Activated CD8-positive, alpha-beta memory T cell treated with anti-CD3 and anti-CD28 coated beads for 36 hours (primary cell): ENCODE data around the gene RNF31. TPM values are rescaled to one million over a fixed set of nuclear protein-coding genes. Genes with fewer than 3 reads are reported as not detected.

Experiments
- CTCF ChIA-PET: fragments of 350-600 bp; sonication (Branson Sonifier 250); formaldehyde crosslinking; loops from one replicate; lab custom pipeline; 2021; ENCODE audit warnings: antibody characterized with exemption; lab: Charles Lee
- POLR2A ChIA-PET: fragments of 350-600 bp; sonication (Branson Sonifier 250); formaldehyde crosslinking; loops from one replicate; lab custom pipeline; 2021; ENCODE audit warnings: antibody characterized with exemption; lab: Charles Lee
- total RNA-seq, 2 experiments: library from RNA; stranded (reverse); gene quantifications; one replicate each; pipeline ENCODE4 v1.2.3, GENCODE V29; 2021

The RNF31 gene
- total RNA-seq, 2 experiments from 2014 or later, result 75.5 to 80.8 TPM

GRCh38 chr14:24160850-24161804 is 13.8 kb downstream of the RNF31 start, which contains the start of gene IRF9:
Gene IRF9 (plus strand): TSS chr14:24161265. CDS start chr14:24162145, 880 bp downstream.
- CTCF ChIA-PET, result interaction anchor here (0.6 to 3.5 kb wide), 34 partner anchors 9 to 184 kb away, joined by 3 to 34 read pairs (median 5); partner anchors contain the start of genes CHMP4A, DCAF11, EMC9 and GMPR2
- POLR2A ChIA-PET, result interaction anchor here (0.9 to 3.4 kb wide), 12 partner anchors 9 to 53 kb away, joined by 3 to 19 read pairs (median 8); partner anchors contain the start of genes CHMP4A, DCAF11, EMC9 and IPO4

- ChIA-PET POLR2A (interaction anchor here (0.6 to 3.4 kb wide), 6 partner anchors 11 to 52 kb away, joined by 3 to 19 read pairs (median 9); partner anchors contain the start of genes CHMP4A, IPO4, PSME1 and REC8), CTCF (interaction anchor here (0.7 to 3.5 kb wide), 14 partner anchors 11 to 136 kb away, joined by 3 to 34 read pairs (median 6); partner anchors contain the start of genes EMC9, PCK2, PSME1 and RNF31)
These were observed 14.8 kb downstream of the RNF31 start for GRCh38 chr14:24162093-24162492.

DNA sequence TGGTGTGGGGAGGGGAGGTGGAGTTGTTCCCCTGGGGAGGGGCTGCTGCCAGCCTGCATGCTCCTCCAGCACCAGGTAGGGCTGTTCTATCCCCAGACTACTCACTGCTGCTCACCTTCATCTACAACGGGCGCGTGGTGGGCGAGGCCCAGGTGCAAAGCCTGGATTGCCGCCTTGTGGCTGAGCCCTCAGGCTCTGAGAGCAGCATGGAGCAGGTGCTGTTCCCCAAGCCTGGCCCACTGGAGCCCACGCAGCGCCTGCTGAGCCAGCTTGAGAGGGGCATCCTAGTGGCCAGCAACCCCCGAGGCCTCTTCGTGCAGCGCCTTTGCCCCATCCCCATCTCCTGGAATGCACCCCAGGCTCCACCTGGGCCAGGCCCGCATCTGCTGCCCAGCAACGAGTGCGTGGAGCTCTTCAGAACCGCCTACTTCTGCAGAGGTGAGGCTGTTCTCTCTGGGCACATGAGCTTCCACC is 17.3 kb downstream of the RNF31 start:
- ChIA-PET CTCF (interaction anchor here (1.1 to 1.6 kb wide), 3 partner anchors 11 to 74 kb away, joined by 3 read pairs; no protein-coding TSS in a partner anchor), POLR2A (interaction anchor here (1.7 kb wide), 1 partner anchor 16 kb away, joined by 5 read pairs; no protein-coding TSS in a partner anchor)

GRCh38 chr14:24165785-24166184 is 18.5 kb downstream of the RNF31 start:
- ChIA-PET POLR2A (interaction anchor here (1.0 kb wide), 1 partner anchor 14 kb away, joined by 3 read pairs; no protein-coding TSS in a partner anchor), CTCF (interaction anchor here (1.1 to 1.6 kb wide), 2 partner anchors 14 to 76 kb away, joined by 3 read pairs; no protein-coding TSS in a partner anchor)

DNA sequence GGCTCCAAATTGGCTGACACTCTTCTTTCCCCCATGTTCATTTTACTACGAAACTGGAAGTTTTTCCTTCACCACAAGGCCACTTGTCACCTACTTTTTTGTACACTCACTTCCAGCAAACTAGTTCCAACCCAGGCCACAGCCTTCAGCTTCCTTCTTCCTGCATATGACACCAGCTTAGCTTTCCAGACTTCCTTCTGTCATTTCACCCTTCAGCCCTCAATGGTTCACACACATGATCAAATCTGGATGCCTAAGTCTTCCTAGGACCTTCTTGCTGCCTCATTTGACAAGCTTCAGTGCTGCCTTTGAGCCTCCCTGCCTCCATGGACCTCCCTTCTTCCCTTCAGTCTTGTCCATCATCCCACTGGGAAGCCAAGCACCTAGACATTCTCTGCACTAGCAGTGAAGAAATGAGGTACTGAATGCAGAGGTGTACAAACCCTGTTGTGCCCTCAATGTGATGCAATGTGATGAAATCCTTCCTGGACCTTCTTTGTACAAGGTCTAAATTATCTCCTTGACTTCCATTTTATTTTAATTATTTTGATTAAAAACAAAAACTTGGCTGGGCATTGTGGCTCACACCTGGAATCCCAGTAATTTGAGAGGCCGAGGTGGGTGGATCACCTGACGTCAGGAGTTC is 20.3 kb downstream of the RNF31 start:
- ChIA-PET CTCF (no interaction called here), POLR2A (no interaction called here)

- CTCF ChIA-PET, result interaction anchor here (1.9 kb wide), 2 partner anchors 11 to 63 kb away, joined by 4 to 9 read pairs; partner anchors contain the start of gene IRF9
- POLR2A ChIA-PET, result interaction anchor here (1.6 to 2.4 kb wide), 2 partner anchors 10 to 11 kb away, joined by 7 to 9 read pairs; partner anchors contain the start of gene IRF9
These were observed 24.3 kb downstream of the RNF31 start, which contains the start of gene REC8 for GRCh38 chr14:24171422-24172260. Gene REC8 (plus strand): TSS chr14:24172080. CDS start chr14:24172553, 473 bp downstream.

- CTCF ChIA-PET, result interaction anchor here (1.3 to 1.9 kb wide), 4 partner anchors 11 to 63 kb away, joined by 3 to 9 read pairs (median 6); partner anchors contain the start of genes IRF9 and MDP1
- POLR2A ChIA-PET, result interaction anchor here (1.3 to 2.4 kb wide), 2 partner anchors 11 to 41 kb away, joined by 5 to 9 read pairs; partner anchors contain the start of genes CHMP4A and IRF9
These were observed 25.1 kb downstream of the RNF31 start for GRCh38 chr14:24172261-24172860.

GRCh38 chr14:24172871-24173281 is 25.6 kb downstream of the RNF31 start:
- CTCF ChIA-PET, result interaction anchor here (0.8 to 1.6 kb wide), 4 partner anchors 12 to 219 kb away, joined by 3 to 7 read pairs (median 3); partner anchors contain the start of genes DHRS4, IRF9 and MDP1
- POLR2A ChIA-PET, result interaction anchor here (0.5 to 2.4 kb wide), 3 partner anchors 12 to 40 kb away, joined by 4 to 9 read pairs (median 5); partner anchors contain the start of genes CHMP4A and IRF9

DNA sequence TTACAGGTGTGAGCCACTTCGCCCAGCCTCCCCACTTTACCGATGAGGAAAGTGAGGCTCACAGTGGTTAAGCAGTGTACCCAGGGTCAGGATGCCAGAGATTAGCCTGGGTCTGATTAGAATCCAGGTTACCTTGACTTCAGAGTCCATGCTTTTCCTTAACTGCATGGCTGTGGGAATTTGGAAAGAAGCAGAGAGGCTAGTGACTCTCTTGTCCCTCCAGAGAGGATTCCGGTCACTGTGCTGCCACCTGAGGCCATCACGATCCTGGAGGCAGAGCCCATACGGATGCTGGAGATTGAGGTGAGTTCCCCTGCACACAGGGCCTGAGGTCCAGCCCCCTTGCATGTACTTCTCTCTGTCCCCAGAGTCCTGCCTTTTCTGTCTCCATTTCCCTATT is 29.3 kb downstream of the RNF31 start:
- ChIA-PET POLR2A (interaction anchor here (0.7 kb wide), 1 partner anchor 1145 kb away, joined by 4 read pairs; no protein-coding TSS in a partner anchor), CTCF (interaction anchor here (0.7 to 1.2 kb wide), 2 partner anchors 15 to 20 kb away, joined by 3 read pairs; partner anchors contain the start of gene IRF9)

GRCh38 chr14:24177041-24177825 is 29.9 kb downstream of the RNF31 start:
- ChIA-PET POLR2A (no interaction called here), CTCF (interaction anchor here (1.2 kb wide), 1 partner anchor 16 kb away, joined by 3 read pairs; the partner anchor contains the start of gene IRF9)

DNA sequence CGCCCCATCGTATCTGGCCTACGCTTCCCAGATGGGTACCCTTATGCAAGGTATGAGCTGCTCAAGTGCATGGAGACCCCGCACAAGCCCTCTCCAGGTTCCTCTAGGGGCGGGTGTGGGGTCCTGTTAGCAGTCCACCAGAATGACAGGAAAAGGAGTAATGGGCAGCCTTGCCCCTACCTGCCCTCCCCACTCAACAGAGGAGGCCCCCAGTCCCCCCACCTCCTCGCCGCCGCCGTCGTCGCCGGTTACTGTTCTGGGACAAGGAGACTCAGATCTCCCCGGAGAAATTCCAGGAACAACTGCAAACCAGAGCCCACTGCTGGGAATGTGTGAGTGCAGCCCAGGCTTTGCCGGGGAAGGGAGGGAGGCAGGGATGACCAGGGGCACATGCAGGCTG is 30.6 kb downstream of the RNF31 start:
- ChIA-PET POLR2A (no interaction called here), CTCF (no interaction called here)

DNA sequence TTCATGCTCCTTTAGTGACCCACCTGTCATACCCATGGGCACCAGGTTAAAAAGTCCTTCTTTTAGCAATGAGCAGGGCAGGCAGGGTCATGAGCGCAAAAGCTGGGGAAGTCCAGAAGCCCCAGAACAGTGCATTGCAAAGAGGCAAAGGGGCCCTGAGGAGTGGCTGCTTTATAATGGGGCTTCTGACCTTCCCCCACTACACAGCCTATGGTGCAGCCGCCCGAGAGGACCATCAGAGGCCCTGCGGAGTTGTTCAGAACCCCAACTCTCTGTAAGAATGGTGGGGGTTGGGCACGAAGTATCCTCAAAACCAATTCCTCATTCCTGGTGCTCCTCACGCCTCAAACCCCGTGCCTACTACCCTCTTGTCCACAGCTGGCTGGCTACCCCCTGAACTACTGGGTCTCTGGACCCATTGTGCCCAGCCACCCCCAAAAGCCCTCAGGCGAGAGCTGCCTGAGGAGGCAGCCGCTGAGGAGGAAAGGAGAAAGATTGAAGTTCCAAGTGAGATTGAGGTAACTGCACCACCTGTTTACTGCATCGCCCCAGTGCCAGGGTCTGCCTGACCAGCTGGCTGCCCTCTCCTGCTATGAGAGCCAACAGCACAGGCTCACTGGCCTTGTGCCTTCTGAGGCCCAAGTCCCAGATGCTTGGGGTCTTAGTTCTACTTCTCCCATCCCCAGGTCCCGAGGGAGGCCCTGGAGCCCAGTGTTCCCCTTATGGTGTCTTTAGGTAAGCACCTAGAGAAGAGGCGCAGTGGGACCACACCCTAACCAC is 31.3 kb downstream of the RNF31 start:
- ChIA-PET CTCF (interaction anchor here (1.6 kb wide), 1 partner anchor 17 kb away, joined by 5 read pairs; the partner anchor contains the start of gene IRF9), POLR2A (no interaction called here)

DNA sequence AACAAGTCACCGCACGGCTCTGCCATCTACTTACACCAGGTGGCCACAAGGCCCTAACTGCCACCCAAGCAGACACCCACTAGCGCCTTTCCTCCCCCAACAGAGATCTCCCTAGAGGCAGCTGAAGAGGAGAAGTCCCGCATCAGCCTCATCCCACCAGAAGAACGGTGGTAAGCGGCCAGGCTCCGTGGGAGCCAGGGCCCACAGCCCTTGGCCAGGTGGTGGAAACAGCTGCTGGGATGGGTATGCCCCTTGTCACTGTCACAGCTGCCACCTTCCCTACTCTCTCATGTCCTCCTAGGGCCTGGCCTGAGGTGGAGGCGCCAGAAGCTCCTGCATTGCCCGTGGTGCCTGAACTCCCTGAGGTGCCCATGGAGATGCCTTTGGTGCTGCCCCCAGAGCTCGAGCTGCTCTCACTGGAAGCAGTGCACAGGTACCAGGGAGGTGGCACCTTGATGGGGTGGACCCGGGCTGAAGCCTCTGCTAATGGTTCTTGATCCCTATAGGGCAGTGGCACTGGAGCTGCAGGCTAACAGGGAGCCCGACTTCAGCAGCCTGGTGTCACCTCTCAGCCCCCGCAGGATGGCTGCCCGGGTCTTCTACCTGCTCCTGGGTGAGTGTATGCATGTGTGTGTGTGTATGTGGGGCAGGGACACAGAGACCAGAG is 32.1 kb downstream of the RNF31 start:
- POLR2A ChIA-PET, result interaction anchor here (0.7 to 1.7 kb wide), 4 partner anchors 9 to 19 kb away, joined by 3 to 5 read pairs (median 4); partner anchors contain the start of genes IPO4 and IRF9
- CTCF ChIA-PET, result interaction anchor here (1.2 to 1.6 kb wide), 2 partner anchors 14 to 18 kb away, joined by 3 to 5 read pairs; partner anchors contain the start of gene IRF9
